H1 (cell line): ENCODE data around the gene CHD9. TPM values are rescaled to one million over a fixed set of nuclear protein-coding genes. Genes with fewer than 3 reads are reported as not detected.

Source experiments
- CBX8 ChIP-seq: fragments of 300-800, 300-1000 bp; sonication (generic); IDR thresholded peaks from 2 replicates; pipeline ENCODE4 v1.7.1; 2016; ENCODE audit warnings: low read depth, low read length, borderline replicate concordance
- JUN ChIP-seq: IDR thresholded peaks from 2 replicates; pipeline ENCODE4 v1.6.1; 2011; ENCODE audit warnings: low read depth, mild to moderate bottlenecking, improper control_type of control experiment, low read length
- JUND ChIP-seq: IDR thresholded peaks from 2 replicates; pipeline ENCODE4 v1.6.1; 2011; ENCODE audit warnings: mild to moderate bottlenecking, improper control_type of control experiment, low read length
- KDM5A ChIP-seq: fragments of 200-600 bp; IDR thresholded peaks from 2 replicates; pipeline ENCODE4 v1.7.1; 2012; ENCODE audit warnings: mild to moderate bottlenecking, low read length, inconsistent platforms, mixed read lengths
- NRF1 ChIP-seq: IDR thresholded peaks from 2 replicates; pipeline ENCODE4 v1.6.1; 2011; ENCODE audit warnings: mild to moderate bottlenecking, low read depth, low read length, improper control_type of control experiment
- TAF1 ChIP-seq: IDR thresholded peaks from 2 replicates; pipeline ENCODE4 v1.6.1; 2011; ENCODE audit warnings: mild to moderate bottlenecking, low read depth, low read length
- TAF7 ChIP-seq: optimal IDR thresholded peaks from 2 replicates; pipeline ENCODE3; 2011; ENCODE audit warnings: low read depth, mild to moderate bottlenecking, inconsistent platforms, low read length, moderate library complexity, borderline replicate concordance
- polyA plus RNA-seq, 7 experiments: library from polyadenylated mRNA; depleted of rRNA in 3 of 7; stranded (reverse) in 5 of 7; unstranded in 2 of 7; fragments of >200 nt in 5 of 7; fragments of 200-250 nt in 2 of 7; gene quantifications; 1 replicate in 5 of 7; 2 replicates in 1 of 7; 4 replicates in 1 of 7; pipeline versions ENCODE4 v1.2.1 to v1.2.3, GENCODE V29; 2011 to 2013; ENCODE audit warnings: missing spikeins in 2 of 7, mixed read lengths in 2 of 7
- total RNA-seq: library from RNA; stranded (reverse); fragmentation: NEBNext Ultra II Directional; extraction: Animal tissue kit (Norgen Biotek cat#: 25700); gene quantifications from 2 replicates; pipeline ENCODE4 v1.2.1, GENCODE V29; 2021
- TF ChIP-seq, protein P1 (sequence below), 3 experiments: IDR thresholded peaks; 1 replicate in 2 of 3; 2 replicates in 1 of 3; pipeline versions ENCODE4 v1.5.1 to v1.6.1; 2011; ENCODE audit warnings: low read length in 3 of 3, mild to moderate bottlenecking in 3 of 3, inconsistent platforms in 2 of 3, low read depth in 1 of 3, moderate library complexity in 1 of 3; ENCODE audit not compliant: insufficient read depth in 1 of 3; ENCODE audit errors: control extremely low read depth in 1 of 3
- TF ChIP-seq, protein P2 (sequence below): IDR thresholded peaks from 2 replicates; pipeline ENCODE4 v1.6.1; 2011; ENCODE audit warnings: low read depth, mild to moderate bottlenecking, low read length; ENCODE audit not compliant: insufficient read depth

CHD9 gene
- total and polyA plus RNA-seq, 2 of the 8 experiments (the other 6 are each of a cell fraction or from before 2014, with no cell fraction given): 9.9 to 32.4 TPM

DNA sequence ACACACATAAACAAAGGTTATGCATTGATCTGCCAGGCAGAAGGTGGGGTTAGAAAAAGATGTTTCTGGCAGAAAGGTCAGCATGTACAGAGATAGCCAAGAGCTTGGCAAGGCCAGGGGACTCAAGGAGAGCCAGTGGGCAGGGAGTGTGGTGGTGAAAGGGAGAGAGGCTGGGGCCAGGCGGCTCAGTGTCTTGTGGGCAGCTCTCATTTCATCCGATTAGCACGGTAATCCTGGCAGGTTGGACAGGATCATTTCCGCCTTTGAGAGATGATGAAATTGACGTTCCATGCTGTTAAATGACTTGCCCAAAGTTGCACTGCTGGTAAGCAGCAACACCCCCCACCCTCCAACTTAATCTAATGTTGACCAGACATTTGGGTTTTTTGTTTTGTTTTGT lies 3.6 kb downstream of the CHD9 start (continued):
- TF ChIP-seq, protein P1, sequence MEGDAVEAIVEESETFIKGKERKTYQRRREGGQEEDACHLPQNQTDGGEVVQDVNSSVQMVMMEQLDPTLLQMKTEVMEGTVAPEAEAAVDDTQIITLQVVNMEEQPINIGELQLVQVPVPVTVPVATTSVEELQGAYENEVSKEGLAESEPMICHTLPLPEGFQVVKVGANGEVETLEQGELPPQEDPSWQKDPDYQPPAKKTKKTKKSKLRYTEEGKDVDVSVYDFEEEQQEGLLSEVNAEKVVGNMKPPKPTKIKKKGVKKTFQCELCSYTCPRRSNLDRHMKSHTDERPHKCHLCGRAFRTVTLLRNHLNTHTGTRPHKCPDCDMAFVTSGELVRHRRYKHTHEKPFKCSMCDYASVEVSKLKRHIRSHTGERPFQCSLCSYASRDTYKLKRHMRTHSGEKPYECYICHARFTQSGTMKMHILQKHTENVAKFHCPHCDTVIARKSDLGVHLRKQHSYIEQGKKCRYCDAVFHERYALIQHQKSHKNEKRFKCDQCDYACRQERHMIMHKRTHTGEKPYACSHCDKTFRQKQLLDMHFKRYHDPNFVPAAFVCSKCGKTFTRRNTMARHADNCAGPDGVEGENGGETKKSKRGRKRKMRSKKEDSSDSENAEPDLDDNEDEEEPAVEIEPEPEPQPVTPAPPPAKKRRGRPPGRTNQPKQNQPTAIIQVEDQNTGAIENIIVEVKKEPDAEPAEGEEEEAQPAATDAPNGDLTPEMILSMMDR (IDR thresholded peaks at IDR 0.05; ENCODE audit: control extremely low read depth in 1 of 3, insufficient read depth in 1 of 3, low read depth in 1 of 3, low read length in 3 of 3): no peak
- TF ChIP-seq, protein P2, sequence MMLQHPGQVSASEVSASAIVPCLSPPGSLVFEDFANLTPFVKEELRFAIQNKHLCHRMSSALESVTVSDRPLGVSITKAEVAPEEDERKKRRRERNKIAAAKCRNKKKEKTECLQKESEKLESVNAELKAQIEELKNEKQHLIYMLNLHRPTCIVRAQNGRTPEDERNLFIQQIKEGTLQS: no peak
- TF ChIP-seq TAF7: no peak
- no peak for TF ChIP-seq CBX8
- TF ChIP-seq NRF1: no peak
- TF ChIP-seq JUN: no peak
- TF ChIP-seq JUND: no peak
- TF ChIP-seq KDM5A: no peak
- TF ChIP-seq TAF1: no peak
